Progenitor cell of endocrine pancreas (in vitro differentiated cells): ENCODE data around the gene SLC29A3. TPM values are rescaled to one million over a fixed set of nuclear protein-coding genes. Genes with fewer than 3 reads are reported as not detected.

Experiments used
- DNase-seq: peaks from one replicate; pipeline ENCODE4 v3.0.0; 2021; ENCODE audit warnings: low spot score; ENCODE audit not compliant: unreplicated experiment
- H3K27ac Mint-ChIP-seq: 2 replicates; pipeline ENCODE4 v1.8.0; 2021; ENCODE audit warnings: mild to moderate bottlenecking, moderate library complexity, mixed read lengths
- H3K27me3 Mint-ChIP-seq: 2 replicates; pipeline ENCODE4 v1.8.0; 2021; ENCODE audit warnings: mixed read lengths
- H3K36me3 Mint-ChIP-seq: 2 replicates; pipeline ENCODE4 v1.8.0; 2022; ENCODE audit warnings: mixed read lengths; ENCODE audit not compliant: insufficient read depth
- H3K4me1 Mint-ChIP-seq: 2 replicates; pipeline ENCODE4 v1.8.0; 2021; ENCODE audit warnings: low read depth, mixed read lengths
- H3K4me3 Mint-ChIP-seq: 2 replicates; pipeline ENCODE4 v1.8.0; 2021; ENCODE audit warnings: low read depth, mild to moderate bottlenecking, moderate library complexity, mixed read lengths
- H3K9me3 Mint-ChIP-seq: 2 replicates; pipeline ENCODE4 v1.8.0; 2021; ENCODE audit warnings: low read depth, mixed read lengths
- total RNA-seq: library from RNA; stranded (reverse); gene quantifications from 2 replicates; pipeline ENCODE4 v1.2.1, GENCODE V29; 2021
- TF ChIP-seq, protein P1 (sequence below): fragments of 200-600 bp; sonication (generic); IDR thresholded peaks from one replicate; pipeline ENCODE4 v1.5.0; 2021; ENCODE audit warnings: antibody characterized with exemption, mild to moderate bottlenecking; ENCODE audit not compliant: unreplicated experiment

The SLC29A3 gene
- total RNA-seq, 1 donor from 2014 or later: 13.7 TPM

DNA sequence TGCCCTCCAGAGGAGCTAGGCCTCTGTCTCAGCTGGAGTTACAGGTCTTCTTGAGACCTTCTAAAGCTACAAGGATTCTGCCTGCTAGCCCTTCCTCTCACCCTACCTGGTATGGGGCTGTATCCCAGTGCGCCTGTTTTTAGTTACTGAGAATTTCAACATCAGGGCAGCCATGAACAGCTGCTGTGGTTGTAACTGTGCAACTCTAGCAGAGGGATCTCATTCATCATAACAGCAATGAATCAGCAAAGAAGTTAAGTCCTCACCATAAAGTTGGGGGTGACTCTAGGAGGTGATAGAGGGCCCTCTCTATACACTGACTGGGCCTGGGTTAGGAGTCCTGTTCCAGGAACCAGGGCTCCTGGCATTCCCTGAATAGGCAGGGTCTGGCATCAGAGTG lies 63.7 kb downstream of the SLC29A3 start:
- no peak overlapping the region for H3K27ac Mint-ChIP-seq
- no peaks in the 10 kb centered on the region for H3K4me1 Mint-ChIP-seq
- peaks cover 14% of the 10 kb centered on the region for H3K27me3 Mint-ChIP-seq
- TF ChIP-seq, protein P1, sequence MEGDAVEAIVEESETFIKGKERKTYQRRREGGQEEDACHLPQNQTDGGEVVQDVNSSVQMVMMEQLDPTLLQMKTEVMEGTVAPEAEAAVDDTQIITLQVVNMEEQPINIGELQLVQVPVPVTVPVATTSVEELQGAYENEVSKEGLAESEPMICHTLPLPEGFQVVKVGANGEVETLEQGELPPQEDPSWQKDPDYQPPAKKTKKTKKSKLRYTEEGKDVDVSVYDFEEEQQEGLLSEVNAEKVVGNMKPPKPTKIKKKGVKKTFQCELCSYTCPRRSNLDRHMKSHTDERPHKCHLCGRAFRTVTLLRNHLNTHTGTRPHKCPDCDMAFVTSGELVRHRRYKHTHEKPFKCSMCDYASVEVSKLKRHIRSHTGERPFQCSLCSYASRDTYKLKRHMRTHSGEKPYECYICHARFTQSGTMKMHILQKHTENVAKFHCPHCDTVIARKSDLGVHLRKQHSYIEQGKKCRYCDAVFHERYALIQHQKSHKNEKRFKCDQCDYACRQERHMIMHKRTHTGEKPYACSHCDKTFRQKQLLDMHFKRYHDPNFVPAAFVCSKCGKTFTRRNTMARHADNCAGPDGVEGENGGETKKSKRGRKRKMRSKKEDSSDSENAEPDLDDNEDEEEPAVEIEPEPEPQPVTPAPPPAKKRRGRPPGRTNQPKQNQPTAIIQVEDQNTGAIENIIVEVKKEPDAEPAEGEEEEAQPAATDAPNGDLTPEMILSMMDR: no peak
- H3K4me3 Mint-ChIP-seq: no peak overlapping the region
- DNase-seq: no peak
- no peaks in the 10 kb centered on the region for H3K36me3 Mint-ChIP-seq
- H3K9me3 Mint-ChIP-seq: no peaks in the 10 kb centered on the region

DNA sequence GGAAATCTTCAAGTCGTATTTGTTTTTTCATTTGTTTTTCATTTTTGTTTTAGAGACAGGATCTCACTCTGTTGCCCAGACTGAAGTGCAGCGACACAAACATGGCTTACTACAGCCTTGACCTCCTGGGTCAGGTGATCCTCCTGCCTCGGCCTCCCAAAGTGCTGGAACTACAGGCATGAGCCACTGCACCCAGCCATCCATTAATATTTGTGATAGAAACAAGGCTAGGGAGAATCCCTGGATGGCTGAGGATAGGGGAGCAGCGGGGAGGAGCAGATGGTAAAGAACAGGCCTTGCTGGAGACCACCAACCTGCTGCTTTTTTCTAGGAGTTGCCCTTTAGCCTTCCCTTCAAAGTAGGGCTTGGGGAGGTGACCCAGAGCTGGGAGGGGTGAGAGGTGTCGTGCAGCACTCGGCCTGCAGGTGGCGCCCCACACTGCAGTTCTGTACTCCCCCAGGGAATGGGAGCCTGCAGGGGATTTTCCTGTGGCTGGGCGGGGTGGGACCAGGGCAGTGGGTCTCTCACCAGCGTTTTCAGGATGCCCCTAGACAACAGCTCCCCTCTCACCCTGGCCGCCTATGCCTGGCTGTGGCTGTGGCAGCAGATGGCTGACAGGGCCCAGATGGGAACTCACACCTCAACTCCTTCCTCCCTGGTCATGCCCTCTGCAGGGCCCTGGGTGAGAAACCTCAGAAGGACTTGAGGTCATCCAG lies 65.1 kb downstream of the SLC29A3 start:
- TF ChIP-seq, protein P1: peak; percentile 98
- Mint-ChIP-seq H3K36me3 (no peaks in the 10 kb centered on the region), H3K27ac (no peak overlapping the region), H3K4me1 (no peaks in the 10 kb centered on the region), H3K4me3 (no peak overlapping the region), H3K9me3 (no peaks in the 10 kb centered on the region), H3K27me3 (peaks cover 22% of the 10 kb centered on the region)
- DNase-seq: peak; percentile 81

DNA sequence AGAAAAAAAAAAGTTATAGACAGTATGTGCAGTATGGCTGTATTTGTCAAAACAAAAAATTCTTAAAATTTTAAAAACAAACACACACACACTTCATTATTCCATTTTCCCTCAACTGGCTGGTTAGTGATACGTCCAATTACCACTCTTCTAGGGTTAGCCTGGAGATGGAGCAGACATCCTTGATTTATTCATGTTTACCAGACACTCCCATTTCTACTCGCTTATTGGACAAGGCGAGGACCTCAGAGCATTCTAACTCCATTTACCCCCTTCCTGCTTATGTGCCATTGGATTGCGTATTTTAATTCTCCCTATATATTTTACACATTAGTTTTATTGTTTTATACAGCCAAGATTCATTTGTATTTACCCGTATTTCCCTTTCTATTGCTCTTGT lies 69.1 kb downstream of the SLC29A3 start:
- Mint-ChIP-seq H3K27ac (no peak overlapping the region), H3K4me1 (no peaks in the 10 kb centered on the region), H3K36me3 (no peaks in the 10 kb centered on the region), H3K27me3 (peaks cover 52% of the 10 kb centered on the region), H3K9me3 (no peaks in the 10 kb centered on the region), H3K4me3 (no peak overlapping the region)
- DNase-seq: no peak
- TF ChIP-seq, protein P1: no peak

DNA sequence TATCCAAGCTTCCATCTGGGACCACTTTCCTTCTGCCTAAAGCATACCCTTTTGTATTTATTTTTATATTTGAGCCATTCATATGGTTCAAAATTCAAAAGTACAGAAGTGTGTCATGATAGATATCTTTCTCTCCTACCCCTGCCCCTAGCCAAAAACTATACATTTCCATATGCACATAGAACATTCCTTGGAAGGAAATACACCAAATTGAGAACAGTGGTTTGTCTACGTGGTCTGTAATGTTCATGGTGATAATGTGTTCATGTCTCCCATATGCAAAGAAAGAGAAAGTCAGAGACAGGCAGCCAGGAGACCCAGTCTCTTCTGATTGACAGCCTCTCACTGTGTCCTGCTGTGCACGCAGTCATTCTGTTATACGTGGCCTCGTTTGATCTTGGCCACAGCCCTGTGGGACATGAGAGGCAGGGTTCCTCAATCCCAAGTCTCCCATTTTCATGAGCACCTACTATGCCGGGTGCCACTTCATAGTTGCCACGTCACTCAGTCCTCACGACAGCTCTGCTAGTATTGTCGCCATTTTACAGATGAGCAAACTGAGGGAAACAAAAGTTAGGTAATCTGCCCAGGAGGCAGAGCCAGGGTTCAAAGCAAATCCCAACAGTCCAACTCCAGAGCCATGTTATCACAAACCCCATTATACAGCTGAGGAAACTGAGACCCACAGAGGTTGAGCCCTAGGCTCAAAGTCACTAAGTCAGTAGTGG lies 69.7 kb downstream of the SLC29A3 start:
- Mint-ChIP-seq H3K27ac (no peak overlapping the region), H3K27me3 (peaks cover 58% of the 10 kb centered on the region), H3K36me3 (no peaks in the 10 kb centered on the region), H3K4me3 (no peak overlapping the region), H3K4me1 (no peaks in the 10 kb centered on the region), H3K9me3 (no peaks in the 10 kb centered on the region)
- TF ChIP-seq, protein P1: no peak
- no peak for DNase-seq

DNA sequence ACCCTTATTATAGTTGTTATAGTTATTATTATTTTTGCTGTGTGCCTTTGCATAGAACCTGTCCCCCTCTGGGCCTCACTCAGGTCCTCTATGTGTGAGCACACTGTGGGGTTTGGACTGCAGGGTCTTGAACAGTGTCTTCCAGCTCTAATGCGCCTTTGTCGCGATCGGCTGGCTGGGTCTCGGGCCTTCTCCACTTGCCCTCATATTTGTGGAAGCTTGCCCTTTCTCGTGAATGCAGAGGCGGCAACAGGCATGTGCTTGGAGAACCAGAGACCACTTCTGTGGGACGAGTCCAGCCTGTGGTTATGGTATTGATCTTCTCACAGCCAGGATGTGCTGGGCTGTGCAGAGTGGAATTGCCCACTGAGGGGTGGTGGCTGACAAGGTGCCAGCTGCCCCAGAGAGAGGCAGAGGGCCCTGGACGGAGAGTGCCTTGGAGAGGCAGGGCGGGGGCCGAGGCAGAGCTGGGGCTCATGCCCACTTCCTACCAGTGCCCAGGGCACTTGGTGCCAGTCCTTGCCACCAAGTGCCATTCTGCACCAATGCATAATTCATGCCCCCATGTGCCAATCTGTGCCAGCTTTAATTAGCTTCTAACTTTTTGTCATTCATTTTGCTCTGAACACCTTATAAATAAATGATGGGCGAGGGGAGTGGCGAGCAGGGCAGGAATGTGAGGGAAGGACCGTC lies 70.9 kb downstream of the SLC29A3 start:
- no peaks in the 10 kb centered on the region for H3K36me3 Mint-ChIP-seq
- H3K4me1 Mint-ChIP-seq: no peaks in the 10 kb centered on the region
- H3K27me3 Mint-ChIP-seq: peaks cover 69% of the 10 kb centered on the region
- no peak overlapping the region for H3K4me3 Mint-ChIP-seq
- H3K27ac Mint-ChIP-seq: no peak overlapping the region
- no peaks in the 10 kb centered on the region for H3K9me3 Mint-ChIP-seq
- TF ChIP-seq, protein P1: no peak
- no peak for DNase-seq
